ENCODE measurements around the gene ACER1.

ACER1 gene

DNA sequence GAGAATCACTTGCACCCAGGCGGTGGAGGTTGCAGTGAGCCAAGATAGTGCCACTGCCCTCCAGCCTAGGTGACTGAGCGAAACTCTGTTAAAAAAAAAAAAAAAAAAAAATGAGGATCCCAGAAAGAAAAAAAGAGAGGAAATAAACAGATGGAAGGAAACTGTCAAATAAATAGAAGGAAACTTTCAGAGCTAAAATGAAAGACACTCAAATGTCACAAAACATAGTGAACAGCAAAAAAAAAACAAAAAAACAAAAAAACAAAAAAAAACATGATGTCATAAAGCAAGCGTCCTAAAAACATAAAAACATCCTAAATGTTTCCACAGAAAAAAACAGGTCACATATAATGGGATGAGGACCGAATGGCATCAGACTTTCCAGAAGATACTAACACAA is 68.6 kb downstream of the ACER1 start:
- no peak for DNase-seq

DNA sequence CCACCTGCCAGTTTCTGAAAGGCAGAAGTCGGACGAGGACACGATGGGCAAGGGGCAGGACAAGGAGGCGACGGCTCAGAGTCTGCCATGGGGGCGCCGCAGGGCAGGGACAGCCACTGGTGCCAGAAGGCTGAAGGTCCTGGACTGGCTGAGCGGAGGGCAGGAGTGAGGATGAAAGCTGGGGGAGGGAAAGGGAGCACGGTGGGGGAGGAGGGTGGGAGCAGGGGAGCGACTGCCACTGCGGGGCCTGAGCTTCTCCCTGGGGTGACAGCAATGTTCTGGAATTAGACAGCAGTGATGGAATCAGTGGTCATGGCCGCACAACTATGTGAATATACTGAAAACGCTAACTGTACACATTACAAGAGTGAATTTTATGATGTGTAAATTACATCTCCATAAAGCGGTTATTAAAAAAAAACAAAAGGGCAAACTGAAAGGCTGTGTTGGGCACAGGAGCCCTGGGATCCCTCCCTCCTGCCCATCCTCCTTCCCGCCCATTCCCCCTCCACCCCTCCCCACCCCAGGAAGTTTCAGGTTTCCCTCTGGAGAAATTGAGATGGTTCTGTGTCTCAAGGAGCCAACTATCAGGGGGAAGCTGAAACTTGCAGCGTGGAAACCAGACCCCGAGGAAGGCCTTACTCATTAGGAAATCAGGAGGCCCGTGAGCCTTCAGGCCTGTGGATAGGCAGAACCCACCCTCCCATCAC is 69.5 kb downstream of the ACER1 start:
- peak; percentile 41 for DNase-seq

DNA sequence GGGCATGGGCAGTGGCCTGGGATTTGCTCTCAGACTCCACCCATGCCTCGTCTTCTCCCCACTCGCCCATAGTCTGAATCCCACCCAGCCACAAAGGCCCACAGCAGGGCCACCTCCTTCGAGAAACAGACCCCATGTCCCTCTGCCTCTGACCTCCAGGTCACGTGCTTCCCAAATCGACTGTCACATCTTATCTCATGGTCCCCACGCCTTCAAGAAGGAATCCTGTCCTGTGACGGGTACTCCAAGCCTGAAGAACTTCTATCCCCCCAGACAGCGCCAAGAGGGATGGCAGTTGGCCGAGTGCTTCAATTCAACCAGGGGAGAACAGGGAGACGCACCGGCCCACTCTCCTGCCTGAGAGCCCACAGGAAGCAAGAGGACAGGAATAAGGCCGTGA is 70.1 kb downstream of the ACER1 start:
- DNase-seq: no peak

DNA sequence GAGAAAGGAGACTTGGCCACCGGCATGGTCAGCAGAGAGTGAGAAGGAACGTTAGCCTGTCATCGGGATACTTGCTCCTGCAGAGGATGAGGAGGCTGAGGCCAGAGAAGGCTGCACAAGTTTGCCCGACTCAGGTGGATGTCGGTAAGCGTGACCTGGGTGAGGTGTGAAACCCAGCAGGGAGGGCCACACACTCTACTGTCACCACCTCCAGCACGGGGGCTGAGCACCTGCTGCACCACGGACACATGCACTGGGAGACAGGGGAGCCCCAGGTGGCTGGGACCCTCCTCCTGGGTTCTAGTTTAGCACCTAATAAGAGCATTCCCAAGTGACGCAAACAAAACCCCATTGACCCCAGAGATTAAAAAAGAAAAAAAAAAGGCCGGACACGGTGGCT is 70.9 kb downstream of the ACER1 start:
- no peak for DNase-seq

DNA sequence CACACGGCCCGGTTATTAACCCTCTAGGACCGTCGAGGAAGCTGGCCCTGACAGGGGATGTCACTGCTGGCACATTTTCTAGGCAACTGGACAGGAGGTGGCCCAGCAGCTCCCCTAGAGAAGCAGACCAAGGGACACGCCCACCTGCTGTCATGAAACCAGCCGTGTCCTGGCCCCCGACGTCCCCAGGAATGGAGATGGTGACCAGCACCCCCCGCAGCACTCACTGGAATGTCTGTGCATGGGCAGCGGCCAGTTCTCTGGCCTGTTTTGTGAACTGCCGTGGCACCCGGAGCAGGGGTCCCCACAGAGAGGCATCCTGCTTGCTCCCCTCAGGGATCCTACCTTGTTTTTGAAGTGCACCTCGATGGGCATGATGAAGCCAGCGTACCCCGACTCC is 71.5 kb downstream of the ACER1 start:
- no peak for DNase-seq

DNA sequence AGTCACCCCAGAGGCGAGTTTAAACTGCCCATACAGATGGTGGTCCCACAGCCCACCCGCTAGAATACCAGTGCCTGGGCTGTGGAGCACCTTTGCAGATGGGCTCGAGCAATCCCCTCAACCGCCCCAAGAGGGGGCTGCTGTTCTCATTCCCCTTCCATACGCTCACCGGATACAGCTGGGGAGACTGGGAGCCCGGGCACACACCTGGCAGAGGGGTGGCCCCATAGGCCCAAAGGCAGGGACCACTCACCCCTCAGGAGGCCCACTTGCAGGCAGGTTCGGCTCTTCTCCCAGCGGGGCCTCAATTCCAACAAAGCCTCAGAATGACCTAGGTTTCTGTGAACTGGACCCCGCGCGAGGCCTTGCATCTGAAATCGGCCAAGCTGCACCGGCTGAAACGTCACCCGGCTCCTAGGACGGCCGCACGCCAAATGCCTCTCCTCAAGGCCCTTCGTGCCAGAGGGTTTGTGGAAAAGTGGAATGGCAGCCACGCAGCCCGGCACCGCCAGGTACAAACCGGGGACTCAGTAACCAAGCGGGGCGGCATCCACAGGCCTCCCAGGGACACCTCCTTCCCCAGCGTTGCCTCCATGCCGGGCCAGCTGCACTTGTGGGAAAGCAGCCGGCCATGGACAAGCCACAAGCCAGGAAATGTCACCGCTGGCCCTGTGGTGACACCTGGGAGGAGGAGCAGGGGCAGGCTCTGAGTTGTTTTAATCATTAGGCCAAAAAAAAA is 72.3 kb downstream of the ACER1 start:
- DNase-seq: no peak

DNA sequence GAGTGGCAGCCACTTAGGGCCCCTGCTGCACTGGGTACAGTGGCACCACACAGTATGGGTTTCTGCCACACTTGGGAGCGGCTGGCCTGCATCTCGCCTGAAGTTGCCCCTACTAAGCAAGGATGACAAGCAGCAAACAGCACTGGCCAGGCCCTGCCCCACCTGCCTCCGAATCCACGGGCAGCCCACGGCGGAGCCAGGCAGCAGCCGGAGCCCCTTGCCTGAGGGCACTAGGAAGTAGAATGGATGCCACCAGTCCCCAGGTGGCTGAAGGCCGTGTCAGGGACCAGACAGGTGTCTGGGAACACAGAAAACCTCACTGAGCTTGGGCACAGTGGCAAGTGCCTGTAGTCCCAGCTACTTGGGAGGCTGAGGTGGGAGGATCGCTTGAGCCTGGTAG is 73.0 kb downstream of the ACER1 start:
- DNase-seq: no peak

DNA sequence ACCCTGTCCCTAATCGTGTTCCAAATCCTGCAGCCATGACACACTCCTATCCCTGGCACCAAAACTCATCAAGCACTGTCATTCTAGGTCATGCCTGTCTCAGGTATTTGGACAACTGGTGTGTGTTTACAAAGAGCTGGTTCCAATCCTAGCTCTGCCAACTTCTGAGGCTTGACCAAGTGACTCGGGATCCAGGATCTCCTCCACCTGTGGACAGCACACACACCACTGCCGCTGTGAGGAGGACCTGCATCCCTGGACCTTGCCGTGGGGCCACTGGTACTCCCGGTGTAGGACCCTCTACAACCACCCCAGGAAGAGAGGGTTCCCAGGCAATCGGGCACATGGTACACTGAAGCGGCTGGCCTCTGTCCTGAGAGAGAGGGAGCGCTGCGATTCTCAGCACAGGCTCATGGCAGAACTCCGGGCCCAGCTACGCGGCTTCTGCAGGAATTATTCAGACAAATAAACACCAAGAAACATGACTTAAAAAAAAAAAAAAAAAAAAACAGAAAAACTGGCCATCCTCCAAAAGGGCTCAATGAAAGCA is 74.0 kb downstream of the ACER1 start:
- DNase-seq: no peak

DNA sequence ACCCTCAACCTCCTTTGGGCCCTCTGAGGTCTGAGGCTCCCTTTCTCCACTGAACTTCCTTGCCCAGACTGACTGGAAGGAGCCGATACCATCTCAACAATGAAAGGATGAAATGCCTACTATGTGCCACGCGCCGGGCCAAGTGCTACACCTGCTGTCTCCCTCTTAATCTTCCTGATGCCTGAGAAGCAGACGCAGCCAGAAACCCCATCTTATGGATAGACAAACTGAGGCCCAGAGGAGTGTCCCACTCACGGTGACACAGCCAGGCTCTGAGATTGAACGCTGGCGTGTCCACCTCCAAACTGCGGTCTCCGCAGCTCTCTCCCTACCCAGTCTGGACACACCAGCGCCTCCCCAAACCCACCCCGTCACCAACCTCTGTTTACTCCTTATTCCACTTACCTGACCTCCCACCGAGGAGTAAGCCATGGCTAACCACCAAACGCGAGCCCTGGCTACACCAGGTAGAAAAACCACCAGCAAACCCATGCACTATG is 74.5 kb downstream of the ACER1 start:
- no peak for DNase-seq
